Measurements from ENCODE around the gene CMPK1. TPM values are rescaled to one million over a fixed set of nuclear protein-coding genes. Genes with fewer than 3 reads are reported as not detected.

CMPK1 gene
- total and polyA plus RNA-seq, 11 donors = 37.0 to 88.7 (median 72.5) TPM

DNA sequence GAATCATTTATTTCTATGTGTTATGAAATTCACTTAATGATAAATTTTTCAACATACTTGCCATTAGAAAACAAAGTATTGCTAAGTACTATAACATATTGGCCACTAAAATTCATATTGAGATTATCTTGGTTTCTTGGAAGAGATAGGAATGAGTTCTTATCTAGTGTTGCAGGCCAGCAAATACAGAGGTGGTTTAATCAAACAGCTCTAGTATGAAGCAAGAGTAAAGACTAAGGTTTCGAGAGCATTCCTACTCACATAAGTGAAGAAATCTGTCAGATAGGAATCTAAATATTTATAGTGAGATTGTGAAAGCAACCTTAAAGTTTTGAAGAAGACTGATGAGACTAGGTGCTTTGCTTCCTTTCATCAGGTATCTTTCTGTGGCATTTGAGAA is 44.6 kb downstream of the CMPK1 start:
- Histone ChIP-seq H3K9me3 (no peaks in the 10 kb centered on the region), H3K27ac (no peak overlapping the region), H3K27me3 (no peaks in the 10 kb centered on the region), H3K4me1 (no peaks in the 10 kb centered on the region), H3K36me3 (peaks cover 5 to 92% (median 80%) of the 10 kb centered on the region in 9 donors), H3K4me3 (no peak overlapping the region)
- DNase-seq (no peak), ATAC-seq (no peak)
- 86 to 95% (median 91%) methylated on average over 1 of the region's 1 CpG for WGBS, 4 donors
- intact Hi-C loops (cut with DNase I) = no loop called here
- no peak for TF ChIP-seq POLR2A (IDR thresholded peaks at IDR 0.05)
- TF ChIP-seq, protein P1, sequence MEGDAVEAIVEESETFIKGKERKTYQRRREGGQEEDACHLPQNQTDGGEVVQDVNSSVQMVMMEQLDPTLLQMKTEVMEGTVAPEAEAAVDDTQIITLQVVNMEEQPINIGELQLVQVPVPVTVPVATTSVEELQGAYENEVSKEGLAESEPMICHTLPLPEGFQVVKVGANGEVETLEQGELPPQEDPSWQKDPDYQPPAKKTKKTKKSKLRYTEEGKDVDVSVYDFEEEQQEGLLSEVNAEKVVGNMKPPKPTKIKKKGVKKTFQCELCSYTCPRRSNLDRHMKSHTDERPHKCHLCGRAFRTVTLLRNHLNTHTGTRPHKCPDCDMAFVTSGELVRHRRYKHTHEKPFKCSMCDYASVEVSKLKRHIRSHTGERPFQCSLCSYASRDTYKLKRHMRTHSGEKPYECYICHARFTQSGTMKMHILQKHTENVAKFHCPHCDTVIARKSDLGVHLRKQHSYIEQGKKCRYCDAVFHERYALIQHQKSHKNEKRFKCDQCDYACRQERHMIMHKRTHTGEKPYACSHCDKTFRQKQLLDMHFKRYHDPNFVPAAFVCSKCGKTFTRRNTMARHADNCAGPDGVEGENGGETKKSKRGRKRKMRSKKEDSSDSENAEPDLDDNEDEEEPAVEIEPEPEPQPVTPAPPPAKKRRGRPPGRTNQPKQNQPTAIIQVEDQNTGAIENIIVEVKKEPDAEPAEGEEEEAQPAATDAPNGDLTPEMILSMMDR (IDR thresholded peaks at IDR 0.05) = no peak

DNA sequence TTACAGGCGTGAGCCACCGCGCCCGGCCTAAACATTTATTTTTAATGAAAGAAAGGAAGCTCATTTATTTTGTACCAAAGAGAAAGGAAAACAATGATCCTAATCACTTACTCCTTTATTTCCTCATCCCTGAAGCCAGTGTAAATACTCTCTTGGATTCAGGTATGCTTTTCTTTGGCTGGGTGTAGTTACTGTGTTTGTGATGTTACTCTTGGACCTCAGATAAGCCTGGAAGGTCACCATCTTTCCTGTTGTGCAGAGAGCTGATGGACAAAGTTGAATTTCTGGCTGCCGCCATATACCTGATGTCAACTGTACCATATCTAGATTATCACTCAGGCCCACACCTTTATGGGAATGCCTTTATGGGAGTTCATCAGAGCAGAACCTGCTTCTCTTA is 47.1 kb downstream of the CMPK1 start:
- no peak overlapping the region for H3K4me3 ChIP-seq
- DNase-seq (no peak), ATAC-seq (no peak)
- WGBS, 4 donors = 95 to 98% (median 98%) methylated on average over 5 of the region's 5 CpGs
- peaks cover 0 to 68% (median 58%) of the 10 kb centered on the region in 9 donors for H3K36me3 ChIP-seq
- H3K27me3 ChIP-seq = no peaks in the 10 kb centered on the region
- TF ChIP-seq POLR2A (IDR thresholded peaks at IDR 0.05) = no peak
- no peaks in the 10 kb centered on the region for H3K9me3 ChIP-seq
- H3K27ac ChIP-seq = no peak overlapping the region
- H3K4me1 ChIP-seq = no peaks in the 10 kb centered on the region
- intact Hi-C loops (cut with DNase I) = no loop called here

DNA sequence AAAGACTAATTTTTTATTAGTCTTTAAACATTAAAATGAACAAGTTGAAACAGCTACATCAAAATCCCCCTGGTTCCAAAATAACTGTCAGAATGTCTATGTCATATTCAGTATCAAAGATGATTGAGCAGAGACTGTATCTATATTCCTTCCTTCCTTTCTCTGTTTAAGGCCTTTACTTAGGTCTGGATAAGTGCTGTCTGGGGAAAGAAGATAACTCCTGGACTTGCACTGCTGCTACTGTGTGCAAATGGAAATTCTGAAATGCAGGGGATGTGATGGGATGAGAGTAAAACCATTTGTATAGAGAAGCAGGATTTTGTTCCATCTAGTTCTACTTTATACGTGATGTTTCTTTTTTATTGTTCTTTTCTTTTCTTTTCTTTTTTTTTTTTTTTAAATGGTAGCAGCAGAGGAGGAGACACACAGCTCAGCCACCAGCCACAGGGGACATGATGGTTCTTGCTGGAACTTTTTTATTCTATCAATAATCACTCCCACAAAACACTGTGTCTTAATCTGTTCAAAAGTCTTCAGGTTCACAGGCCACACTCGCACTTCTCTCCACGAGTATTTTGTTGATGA is 48.9 kb downstream of the CMPK1 start:
- DNase-seq (no peak), ATAC-seq (no peak)
- no peak for TF ChIP-seq POLR2A (IDR thresholded peaks at IDR 0.05)
- TF ChIP-seq, protein P1 (IDR thresholded peaks at IDR 0.05) = no peak
- Histone ChIP-seq H3K9me3 (no peaks in the 10 kb centered on the region), H3K4me1 (no peaks in the 10 kb centered on the region), H3K27ac (no peak overlapping the region), H3K36me3 (peaks cover 0 to 50% (median 40%) of the 10 kb centered on the region in 9 donors), H3K4me3 (no peak overlapping the region), H3K27me3 (no peaks in the 10 kb centered on the region)
- intact Hi-C loops (cut with DNase I) = no loop called here
- 86 to 95% (median 90%) methylated on average over 3 of the region's 3 CpGs for WGBS, 4 donors

DNA sequence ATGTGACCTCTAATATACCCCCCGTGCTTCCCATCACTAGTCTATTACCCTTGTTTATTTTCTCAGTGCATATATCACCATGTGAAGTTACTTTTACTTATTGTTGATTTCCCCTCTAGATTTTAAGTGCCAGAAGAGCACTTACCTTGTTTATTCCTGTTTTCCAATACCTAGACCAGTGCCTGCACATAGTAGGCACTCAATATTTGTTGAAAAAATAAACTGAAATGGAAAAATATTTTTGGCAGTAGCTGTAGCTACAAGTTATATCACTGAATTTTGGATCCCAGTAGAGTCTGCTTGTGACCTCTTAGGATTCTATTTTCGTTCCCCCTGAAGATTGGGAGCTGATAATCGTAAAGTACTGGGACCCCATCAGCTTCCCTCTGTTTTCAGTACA is 50.5 kb downstream of the CMPK1 start:
- ATAC-seq = no peak
- intact Hi-C loops (cut with DNase I) = no loop called here
- DNase-seq = no peak
- no peak overlapping the region for H3K27ac ChIP-seq
- no peaks in the 10 kb centered on the region for H3K27me3 ChIP-seq
- no peak overlapping the region for H3K4me3 ChIP-seq
- no peaks in the 10 kb centered on the region for H3K9me3 ChIP-seq
- no peak for TF ChIP-seq POLR2A (IDR thresholded peaks at IDR 0.05)
- TF ChIP-seq, protein P1 (IDR thresholded peaks at IDR 0.05) = no peak
- H3K36me3 ChIP-seq = peaks cover 0 to 39% (median 29%) of the 10 kb centered on the region in 9 donors
- peaks cover 0 to 9% (median 0%) of the 10 kb centered on the region in 12 donors for H3K4me1 ChIP-seq
- WGBS, 4 donors = 77 to 87% (median 86%) methylated on average over 3 of the region's 3 CpGs

DNA sequence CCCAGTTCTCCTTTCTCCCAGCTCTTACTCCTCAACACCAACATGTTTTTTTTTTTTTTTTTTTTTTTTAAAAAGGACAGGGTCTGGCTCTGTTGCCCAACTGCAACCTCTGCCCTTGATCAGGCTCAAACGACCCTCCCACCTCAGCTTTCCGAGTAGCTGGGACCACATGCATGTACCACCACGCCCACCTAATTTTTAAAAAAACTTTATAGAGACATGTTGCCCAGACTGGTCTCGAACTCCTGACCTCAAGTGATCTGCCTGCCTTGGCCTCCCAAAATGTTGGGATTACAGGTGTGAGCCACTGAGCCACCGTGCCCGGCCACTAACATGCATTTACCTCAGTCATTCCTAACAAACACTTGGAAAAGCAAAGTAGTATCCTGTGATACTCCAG is 51.4 kb downstream of the CMPK1 start:
- DNase-seq = no peak
- no peak for ATAC-seq
- Histone ChIP-seq H3K27ac (no peak overlapping the region), H3K36me3 (peaks cover 0 to 30% (median 21%) of the 10 kb centered on the region in 9 donors), H3K9me3 (no peaks in the 10 kb centered on the region), H3K4me3 (no peak overlapping the region), H3K27me3 (no peaks in the 10 kb centered on the region), H3K4me1 (peaks cover 0 to 10% (median 0%) of the 10 kb centered on the region in 12 donors)
- TF ChIP-seq, protein P1 (IDR thresholded peaks at IDR 0.05) = no peak
- TF ChIP-seq POLR2A (IDR thresholded peaks at IDR 0.05) = no peak
- intact Hi-C loops (cut with DNase I) = loop anchor here in 5 of 10 donors (5.0 kb wide), 3 partner anchors 327 to 647 kb away; no protein-coding TSS in a partner anchor
- WGBS, 4 donors = 86 to 91% (median 90%) methylated on average over 6 of the region's 6 CpGs

Data from heart left ventricle (tissue), 16 donors.